Inferior parietal cortex (tissue), 1 donor: ENCODE data around the gene RHBDF1.

ENCODE experiments used
- DNase-seq: peaks from one replicate; pipeline ENCODE4 v3.0.0-alpha.2; 2016; ENCODE audit errors: extremely low spot score

The RHBDF1 gene

DNA sequence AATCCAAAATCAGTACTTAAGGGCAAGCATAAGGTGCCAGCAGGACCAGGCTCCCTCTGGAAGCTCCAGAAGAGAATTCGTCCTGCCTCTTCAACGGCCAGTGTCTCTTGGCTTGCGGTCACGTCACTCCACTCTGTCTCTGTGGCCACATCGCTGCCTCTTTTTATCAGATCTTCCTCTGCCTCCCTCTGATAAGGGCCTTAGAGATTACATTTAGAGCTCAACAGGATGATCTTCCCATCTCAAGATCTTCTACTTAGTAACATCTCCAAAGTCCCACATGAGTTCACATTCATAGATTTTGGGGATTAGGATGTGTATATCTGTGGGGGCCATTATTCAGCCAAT, 22.5 kb upstream of the RHBDF1 start:
- no peak for DNase-seq

DNA sequence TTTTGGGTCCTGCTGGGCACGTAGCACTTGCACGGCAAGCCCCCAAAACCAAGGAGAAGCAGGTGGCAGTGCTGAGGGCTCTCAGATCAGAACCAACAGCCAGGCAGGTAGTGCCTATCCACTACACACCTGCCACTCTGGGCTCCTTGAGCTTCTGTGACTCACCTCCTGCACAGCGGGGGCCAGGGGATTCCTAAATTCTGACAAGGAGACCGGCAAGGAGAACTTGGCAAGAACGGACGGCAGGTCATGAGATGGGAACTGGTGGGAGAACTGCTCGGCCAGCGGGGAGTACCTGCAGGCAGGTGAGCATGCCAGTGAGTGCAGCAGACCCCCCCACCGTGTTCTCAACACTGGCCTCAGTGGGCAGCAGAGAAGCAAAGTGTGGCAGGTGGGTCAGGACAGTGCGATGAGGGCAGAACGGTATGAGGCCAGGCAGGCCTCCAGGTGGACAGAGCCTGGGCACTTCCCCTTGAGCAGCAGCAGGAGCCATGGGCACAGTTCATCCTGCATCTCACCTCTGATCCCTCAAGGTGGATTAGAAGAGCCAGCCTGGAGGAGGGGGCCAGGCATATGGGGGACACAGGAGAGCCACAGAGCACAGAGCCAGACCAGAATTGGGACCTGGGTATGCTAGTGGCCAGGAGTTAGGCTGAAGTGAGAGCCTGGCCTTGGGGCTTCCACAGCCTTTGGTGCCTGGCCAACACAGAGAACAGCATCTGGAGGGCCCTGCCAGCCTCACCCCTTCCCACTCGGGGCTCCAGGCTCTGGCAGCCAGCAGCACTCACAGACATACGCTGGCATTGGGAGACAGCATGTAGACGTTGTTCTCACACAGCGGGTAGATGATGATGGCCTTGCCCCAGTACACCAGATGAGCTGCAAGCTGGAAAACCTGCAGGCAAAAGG, 20.3 kb upstream of the RHBDF1 start:
- no peak for DNase-seq

- DNase-seq: peak; percentile 74
These were observed 19.1 kb upstream of the RHBDF1 start for GRCh38 chr16:91484-91883.

GRCh38 chr16:89391-90302, 17.2 kb upstream of the RHBDF1 start:
- no peak for DNase-seq

DNA sequence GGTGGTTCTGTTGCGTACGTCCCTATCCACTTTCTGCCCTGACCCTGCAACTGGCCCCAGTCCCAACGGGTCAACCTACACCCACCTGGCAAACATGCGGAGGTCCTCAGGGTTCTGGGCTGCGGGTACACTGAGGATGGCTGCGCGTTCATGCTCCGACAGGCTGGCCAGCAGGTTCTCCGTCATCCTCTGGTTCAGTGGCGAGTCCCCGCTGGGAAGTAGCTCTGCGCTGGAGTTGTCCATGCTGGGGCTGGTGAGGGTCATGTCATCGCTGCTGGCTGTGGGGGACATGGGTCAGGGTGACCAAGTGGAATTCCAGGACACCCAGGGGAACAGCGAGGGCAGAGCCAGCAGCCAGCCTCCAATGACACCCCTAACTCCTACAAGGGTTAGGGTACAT, 16.2 kb upstream of the RHBDF1 start:
- no peak for DNase-seq

- DNase-seq: no peak
These were observed 14.1 kb upstream of the RHBDF1 start for GRCh38 chr16:86483-86952.

DNA sequence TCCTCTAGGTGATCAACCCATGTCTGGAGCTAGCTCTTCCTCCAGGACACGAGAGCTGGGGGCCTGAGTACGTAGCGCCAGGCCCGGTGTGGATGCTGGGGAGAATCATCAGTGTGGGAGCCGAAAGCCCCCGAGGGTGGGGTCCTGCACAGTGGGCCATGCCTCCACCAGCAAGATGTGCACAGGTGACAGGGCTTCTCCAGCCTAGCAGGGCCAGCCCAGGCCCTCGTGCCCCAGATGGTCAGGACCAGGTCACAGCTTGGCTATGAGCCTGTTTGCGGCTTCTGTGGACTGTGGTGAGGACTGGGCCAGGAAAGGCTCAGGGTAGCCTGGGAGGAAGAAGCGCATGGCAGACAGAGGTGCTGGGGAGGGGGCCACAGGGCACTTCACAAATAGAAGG, 13.4 kb upstream of the RHBDF1 start:
- DNase-seq: no peak

DNA sequence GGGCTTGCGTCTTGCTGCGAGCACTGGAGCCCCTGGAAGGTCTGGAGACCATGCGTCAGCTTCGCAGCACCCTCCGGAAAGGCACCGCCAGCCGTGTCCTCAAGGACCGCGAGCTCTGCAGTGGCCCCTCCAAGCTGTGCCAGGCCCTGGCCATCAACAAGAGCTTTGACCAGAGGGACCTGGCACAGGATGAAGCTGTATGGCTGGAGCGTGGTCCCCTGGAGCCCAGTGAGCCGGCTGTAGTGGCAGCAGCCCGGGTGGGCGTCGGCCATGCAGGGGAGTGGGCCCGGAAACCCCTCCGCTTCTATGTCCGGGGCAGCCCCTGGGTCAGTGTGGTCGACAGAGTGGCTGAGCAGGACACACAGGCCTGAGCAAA, 13.0 kb upstream of the RHBDF1 start:
- DNase-seq: no peak

- no peak for DNase-seq
These were observed 12.4 kb upstream of the RHBDF1 start for GRCh38 chr16:84718-85406.

DNA sequence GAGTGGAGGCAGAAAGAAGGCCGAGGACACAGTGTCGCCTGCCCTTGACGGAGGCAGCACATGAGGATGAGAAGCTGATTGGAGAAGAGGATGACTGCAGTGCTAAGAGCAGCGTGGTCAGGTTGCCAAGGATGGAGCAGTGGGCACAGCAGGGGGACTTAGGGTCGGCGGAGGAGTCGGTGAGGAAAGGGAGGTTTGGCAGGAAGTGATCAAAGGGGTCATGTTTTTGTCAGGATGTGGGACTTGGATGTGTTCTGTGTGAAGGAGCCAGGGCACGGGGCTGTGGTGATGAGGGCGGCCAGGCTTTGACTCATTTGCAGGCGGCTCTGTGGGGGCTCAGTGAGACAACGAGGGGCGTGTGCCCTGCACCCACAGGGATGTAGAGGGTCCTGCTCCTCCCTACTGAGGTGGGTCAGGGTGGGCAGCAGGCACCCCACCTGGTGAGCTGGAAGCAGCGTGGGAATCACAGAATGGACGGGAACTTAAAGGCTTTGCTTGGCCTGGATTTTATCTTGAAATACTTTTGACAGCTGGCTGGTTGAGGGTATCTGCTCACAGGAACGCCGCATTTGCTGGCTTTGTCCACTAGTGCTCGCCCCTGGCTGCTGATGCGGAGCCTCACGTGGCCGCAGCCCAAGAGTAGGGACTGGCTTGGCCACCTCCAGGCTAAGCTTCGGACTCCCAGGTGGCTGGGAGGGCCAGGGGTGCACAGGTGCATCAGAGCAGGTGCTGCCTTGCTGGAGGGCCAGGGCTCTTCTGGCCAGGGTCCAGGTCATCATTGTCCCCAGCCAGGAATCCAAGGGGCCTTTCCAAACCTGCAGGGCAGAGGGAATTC, 11.6 kb upstream of the RHBDF1 start:
- DNase-seq: no peak

DNA sequence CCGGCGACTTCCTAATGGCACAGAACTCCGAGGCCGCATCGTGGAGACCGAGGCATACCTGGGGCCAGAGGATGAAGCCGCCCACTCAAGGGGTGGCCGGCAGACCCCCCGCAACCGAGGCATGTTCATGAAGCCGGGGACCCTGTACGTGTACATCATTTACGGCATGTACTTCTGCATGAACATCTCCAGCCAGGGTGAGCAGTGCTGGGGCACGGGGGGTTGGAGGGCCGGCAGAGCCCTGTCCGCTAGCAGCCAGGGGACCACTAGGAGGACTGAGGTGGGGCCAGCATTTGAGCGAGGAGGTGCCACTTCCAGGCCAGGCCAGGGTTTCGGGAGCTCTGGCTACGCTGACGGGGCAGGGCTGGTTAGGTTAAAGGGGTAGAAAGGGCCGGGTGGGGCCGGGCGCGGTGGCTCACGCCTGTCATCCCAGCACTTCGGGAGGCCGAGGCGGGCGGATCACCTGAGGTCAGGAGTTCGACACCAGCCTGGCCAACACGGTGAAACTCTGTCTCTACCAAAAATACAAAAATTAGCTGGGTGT, 10.7 kb upstream of the RHBDF1 start:
- DNase-seq: no peak

DNA sequence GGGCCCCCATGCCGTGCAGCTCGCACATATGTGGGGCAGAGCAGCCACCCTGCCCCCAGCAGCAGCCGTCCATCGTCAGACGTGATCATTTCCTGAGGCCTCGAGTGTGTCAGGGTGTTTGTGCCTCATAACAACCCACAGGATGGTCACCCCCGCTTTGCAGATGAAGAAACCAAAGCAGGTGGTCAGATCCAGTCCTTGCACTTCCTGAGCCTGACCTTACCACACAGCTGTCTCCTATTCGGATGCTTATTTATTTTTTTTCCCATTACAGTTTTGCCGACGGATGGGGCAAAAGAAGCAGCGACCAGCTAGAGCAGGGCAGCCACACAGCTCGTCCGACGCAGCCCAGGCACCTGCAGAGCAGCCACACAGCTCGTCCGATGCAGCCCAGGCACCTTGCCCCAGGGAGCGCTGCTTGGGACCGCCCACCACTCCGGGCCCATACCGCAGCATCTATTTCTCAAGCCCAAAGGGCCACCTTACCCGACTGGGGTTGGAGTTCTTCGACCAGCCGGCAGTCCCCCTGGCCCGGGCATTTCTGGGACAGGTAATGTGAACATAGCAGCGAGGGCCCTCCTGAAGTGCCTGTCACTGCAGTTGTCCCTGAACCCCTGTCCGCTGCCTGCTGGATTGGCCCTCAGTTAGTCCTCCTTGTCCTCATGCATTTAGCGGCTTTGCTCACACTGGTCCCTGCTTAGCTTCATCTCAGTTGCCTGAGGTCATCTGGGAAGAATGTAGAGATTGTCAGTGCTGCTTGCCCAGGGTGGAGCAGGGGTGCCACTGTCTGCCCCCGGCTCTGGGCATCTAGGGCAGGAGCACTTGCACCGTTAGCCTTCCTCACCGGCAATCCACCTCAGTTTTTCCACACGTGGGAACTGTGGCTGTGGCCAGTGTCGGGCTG, 7.0 kb upstream of the RHBDF1 start:
- DNase-seq: no peak

- DNase-seq: no peak
These were observed 6.2 kb upstream of the RHBDF1 start for GRCh38 chr16:78444-79150.

DNA sequence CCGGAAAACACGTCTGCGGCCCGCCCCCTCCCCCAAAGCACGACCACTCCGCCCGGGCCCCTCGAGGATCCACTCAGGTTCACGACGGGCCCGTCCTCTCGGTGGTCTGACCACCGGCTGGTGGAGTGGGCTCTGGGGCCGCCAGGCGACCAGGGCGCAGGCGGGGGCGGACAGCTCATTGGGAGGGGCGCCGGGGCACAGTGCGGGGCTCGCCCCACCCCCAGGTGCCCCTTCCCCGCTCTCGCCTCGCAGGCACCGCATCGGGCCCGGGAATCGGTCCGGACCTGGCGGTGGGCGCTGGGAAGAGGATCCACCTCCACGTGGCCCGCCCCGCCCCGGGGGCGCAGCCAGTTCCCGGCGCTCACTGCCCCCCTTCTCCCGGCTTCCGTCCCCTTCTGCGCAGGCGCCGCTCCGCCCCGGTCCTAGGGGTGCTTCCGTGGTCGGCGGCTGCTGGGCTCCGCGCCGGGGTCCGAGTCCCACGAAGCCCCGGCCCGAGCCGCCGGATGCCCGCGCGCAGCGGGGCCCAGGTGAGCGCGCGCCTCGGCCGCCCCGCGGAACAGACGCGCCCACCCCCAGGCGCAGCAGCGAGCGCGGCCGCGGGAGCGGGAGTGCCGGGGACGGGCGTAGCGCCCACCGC, 5.5 kb upstream of the RHBDF1 start, which contains the start of gene MPG:
TSS of gene MPG (plus strand) at position 419 of the 637 bp plus-strand sequence. CDS start at position 504, 85 bp downstream.
- peak; percentile 81 for DNase-seq

- no peak for DNase-seq
These were observed 4.9 kb upstream of the RHBDF1 start for GRCh38 chr16:77273-77806.

DNA sequence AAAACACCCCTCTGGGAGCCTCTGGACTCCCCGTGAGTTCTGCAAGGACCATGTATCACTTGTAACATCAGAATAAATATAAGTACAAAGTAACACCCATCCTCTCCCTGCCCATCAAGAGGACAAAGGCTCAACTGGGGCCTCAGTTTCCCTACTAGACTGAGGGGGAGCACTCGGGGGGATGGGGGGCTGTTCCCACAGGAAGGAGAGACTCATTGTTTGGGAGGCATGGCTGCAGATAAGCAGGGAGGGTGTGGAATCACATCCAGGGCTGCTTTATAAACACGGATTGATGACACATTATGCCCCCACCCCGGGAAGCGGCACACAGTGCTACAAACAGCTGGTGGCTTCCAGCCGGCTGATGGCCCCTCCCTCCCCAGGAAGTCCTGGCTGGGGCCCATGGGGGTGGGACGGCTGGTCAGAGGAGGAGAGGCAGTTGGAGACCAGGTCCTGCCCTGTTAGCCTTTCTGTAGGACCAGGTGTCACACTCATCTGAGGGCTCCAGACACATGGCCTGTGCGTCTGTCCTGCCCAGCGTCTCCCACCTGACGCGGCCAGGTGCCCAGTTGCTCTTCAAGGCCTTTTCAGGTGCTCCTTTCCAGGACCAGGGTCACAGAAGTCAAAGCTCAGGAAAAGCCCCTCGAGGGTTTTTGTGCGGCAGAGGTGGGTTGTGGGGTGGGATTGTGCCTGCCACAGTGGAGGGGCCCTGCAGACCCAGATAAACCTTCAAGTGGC, 4.3 kb upstream of the RHBDF1 start:
- no peak for DNase-seq
